Bone marrow (tissue), 2 donors: ENCODE results near the gene MXI1.
"Not testable (repeated sequence)": the region's sequence is repeated elsewhere in the genome, so short reads cannot be mapped to it uniquely, and the experiment has no call there.

Experiments
- DNase-seq, 2 donors: peaks; one replicate each; lab custom pipeline; 2025; lab: John Stamatoyannopoulos, UW

The MXI1 gene

GRCh38 chr10:110239892-110240291 is 32.5 kb downstream of the MXI1 start:
- DNase-seq: no peak

- peak in 1 of 2 donors; percentile 56 for DNase-seq
Observed at GRCh38 chr10:110241407-110241806, 34.0 kb downstream of the MXI1 start.

DNA sequence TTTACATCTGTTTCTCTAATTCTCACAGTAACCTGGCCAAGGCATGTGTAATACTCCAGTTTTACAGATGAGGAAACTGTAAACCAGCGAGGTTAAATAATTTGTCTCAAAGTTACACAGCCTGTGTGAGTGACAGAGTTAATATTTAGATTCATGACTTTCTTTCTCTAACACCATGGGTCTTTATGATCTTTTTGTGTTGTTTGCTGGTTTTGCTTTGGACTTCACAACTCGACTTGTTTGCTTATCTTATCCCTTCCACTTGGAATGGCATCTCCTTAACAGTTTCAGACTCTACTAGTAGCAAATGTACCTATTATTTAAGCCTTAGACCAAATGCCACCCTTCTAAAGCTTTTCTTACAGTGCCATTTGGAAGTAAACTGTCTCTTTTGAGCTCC is 34.4 kb downstream of the MXI1 start:
- DNase-seq: no peak

DNA sequence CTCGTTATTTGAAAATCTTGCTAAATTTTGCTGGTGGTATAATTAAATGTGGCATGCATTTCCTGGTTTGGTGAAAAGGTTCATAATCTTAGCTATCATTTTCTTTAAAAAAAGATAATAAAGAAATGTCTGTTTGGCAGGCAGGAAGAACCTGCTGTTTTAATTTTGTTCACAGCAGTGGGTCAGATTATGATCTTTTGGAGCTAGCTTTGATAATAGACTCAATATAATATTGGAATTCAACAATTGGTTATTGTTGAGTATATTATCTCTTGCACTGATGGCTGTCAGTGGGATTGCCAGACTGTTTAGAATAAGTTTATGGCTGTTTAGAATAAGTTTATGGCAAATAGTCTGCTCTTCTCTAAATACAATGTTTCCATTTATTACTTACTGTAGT is 35.1 kb downstream of the MXI1 start:
- no peak for DNase-seq

- DNase-seq: no peak
Observed at GRCh38 chr10:110244550-110244949, 37.1 kb downstream of the MXI1 start.

- not testable (repeated sequence) for DNase-seq
Observed at GRCh38 chr10:110247833-110248232, 40.4 kb downstream of the MXI1 start.

DNA sequence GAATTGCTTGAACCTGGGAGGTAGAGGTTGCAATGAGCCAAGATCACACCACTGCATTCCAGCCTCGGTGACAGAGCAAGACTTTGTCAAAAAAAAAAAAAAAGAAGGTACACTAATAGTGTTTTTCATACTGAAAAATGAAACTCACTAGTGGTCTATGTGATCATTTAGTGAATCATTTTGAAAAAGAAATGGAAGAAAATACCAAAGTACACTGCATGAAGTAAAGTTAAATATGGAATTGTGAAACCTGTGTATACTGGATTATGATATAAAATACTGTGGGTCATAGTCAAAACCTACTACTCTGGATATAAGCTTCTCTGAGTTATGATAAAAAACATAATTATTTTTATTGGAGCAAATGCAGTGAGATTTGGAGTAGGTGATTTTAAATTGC is 42.1 kb downstream of the MXI1 start:
- not testable (repeated sequence) for DNase-seq

GRCh38 chr10:110251392-110251791 is 44.0 kb downstream of the MXI1 start:
- DNase-seq: not testable (repeated sequence)

DNA sequence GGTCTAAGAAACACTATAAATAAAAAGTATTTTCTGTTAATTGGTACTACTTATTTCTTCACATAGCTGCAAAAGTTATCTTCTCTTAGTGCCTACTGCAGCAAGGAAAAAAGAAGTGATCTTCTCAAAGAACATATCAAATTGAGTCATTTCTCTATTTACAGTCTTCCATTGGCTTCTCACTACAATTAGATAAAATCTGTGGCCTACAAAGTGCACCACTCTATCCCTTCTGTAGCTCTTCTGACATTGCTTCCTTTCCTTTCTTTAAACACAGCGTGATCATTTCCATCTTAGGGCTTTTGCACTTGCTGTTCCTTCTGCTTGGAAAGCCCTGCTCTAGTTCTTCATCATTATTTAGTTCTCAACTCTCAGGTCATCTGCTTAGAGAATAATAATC is 44.7 kb downstream of the MXI1 start:
- DNase-seq: no peak

DNA sequence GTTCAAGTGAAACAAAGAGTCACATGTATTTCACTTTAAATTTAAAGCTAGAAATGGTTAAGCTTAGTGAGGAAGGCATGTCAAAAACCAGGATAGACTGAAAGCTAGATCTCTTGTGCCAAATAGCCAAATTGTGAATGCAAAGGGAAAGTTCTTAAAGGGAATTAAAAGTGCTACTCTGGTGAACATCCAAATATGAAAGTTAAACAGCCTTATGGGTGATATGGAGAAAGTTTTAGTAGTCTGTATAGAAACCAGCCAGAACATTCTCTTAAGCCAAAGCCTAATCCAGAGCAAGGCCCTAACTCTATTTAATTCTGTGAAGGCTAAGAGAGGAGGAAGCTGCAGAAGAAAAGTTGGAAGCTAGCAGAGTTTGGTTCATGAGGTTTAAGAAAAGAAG is 47.1 kb downstream of the MXI1 start:
- peak in 1 of 2 donors; percentile 29 for DNase-seq

DNA sequence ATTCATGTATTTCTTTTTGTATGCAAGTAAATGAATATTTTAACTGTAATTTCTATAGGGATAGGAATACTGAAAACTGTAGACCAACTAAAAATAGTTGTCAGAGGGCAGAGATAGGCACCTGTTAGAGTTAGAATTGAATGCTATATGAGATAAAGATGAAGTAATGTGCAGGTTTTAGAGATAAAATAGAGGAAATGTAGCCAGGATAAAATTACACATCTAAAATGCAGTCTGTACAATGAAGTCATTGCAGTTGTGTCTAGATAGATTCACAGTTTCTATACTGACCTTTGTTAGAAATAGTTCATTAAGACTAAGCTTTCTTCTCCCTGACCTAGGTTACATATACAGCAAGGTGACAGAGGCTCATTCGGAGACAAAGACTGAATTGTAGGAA is 51.1 kb downstream of the MXI1 start:
- no peak for DNase-seq

DNA sequence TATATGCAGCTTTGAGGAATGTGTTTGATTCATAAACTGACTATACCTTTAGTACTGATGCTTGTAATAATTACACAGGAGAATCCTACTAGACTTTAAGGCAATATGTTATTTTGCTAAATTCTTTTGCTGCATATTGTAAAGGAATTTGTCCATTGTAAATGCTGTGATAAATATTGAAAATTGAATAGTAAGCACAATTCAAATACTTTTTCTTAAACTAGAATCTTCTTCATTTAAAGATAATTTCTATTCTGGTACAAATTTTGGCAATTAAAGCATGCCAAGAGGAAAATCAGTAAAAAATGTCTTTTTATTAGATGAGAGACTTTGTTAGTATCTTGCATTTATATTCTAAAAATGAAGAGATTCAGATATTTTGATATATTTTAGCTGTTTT is 51.9 kb downstream of the MXI1 start:
- DNase-seq: no peak

DNA sequence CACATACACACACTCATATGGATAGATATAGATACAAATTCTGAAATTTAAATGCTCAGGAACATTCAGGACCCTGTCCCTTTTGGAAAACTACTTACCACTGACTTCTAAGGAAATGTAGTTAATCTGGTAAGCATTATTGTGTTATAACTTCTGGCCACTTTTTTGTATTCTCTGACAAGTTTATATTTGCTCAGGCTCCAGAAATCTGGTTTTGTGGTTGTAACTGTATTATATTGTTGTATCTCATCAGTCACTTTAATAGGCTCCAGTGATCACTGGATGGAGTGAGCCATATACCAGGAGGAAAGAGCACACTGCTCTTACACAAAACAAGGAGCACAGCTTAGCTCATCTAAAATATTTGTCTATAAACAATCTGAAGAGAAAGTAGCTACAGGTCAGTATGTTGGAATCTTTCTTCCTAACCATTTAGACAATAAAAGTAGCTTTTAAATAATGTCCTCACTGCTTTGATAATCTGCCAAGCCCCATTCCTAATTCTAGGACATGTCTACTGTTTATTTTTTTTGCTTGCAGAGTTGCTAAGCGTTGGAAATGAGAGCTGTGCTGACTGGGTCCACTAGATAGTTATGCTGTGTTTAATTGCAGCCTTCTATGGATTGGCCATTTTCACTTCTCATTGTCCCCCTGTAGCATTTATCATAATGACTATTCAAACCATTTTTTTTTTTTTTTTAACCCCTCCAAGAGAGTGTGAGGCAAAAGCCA is 53.5 kb downstream of the MXI1 start:
- DNase-seq: no peak

DNA sequence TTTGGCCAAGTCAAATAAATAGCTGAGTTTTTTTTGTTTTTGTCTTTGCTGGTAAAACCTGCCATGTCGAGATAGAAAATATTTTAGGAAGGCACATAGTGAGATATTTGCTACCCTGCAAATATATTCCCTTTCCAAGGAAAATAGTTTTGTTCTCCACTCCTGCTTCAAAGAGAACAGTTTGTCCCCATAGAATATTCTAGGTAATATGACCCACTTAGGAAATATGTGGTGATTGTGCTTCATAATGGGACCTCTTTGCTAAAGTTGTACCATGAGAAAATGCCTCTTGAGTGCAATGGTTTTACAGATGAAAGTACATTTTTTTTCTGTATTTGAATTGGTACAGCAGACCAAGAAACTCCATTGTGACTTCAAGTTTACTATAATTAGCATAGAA is 55.8 kb downstream of the MXI1 start:
- no peak for DNase-seq

- no peak for DNase-seq
Observed at GRCh38 chr10:110265573-110266193, 58.3 kb downstream of the MXI1 start.

DNA sequence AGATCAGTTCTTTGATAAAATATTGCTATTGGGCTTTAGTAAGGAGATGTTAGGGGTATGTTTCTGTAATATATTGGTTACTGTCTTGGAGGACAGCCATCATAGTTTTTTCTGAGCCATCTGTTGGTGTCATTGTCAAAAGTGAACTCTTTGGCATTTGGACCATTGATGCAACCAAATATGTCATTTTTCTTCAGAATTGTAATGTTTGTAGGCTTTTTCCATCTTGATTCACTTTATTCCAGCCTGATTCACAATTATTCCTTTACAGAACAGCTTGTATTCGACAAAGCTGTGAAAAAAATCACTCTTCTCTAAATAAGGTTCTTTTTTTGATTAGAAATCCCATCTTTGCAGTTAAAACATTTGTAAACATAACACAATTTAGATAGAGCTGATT is 59.9 kb downstream of the MXI1 start:
- no peak for DNase-seq

- DNase-seq: no peak
Observed at GRCh38 chr10:110268442-110268841, 61.0 kb downstream of the MXI1 start.

GRCh38 chr10:110268971-110269370 is 61.6 kb downstream of the MXI1 start:
- no peak for DNase-seq

DNA sequence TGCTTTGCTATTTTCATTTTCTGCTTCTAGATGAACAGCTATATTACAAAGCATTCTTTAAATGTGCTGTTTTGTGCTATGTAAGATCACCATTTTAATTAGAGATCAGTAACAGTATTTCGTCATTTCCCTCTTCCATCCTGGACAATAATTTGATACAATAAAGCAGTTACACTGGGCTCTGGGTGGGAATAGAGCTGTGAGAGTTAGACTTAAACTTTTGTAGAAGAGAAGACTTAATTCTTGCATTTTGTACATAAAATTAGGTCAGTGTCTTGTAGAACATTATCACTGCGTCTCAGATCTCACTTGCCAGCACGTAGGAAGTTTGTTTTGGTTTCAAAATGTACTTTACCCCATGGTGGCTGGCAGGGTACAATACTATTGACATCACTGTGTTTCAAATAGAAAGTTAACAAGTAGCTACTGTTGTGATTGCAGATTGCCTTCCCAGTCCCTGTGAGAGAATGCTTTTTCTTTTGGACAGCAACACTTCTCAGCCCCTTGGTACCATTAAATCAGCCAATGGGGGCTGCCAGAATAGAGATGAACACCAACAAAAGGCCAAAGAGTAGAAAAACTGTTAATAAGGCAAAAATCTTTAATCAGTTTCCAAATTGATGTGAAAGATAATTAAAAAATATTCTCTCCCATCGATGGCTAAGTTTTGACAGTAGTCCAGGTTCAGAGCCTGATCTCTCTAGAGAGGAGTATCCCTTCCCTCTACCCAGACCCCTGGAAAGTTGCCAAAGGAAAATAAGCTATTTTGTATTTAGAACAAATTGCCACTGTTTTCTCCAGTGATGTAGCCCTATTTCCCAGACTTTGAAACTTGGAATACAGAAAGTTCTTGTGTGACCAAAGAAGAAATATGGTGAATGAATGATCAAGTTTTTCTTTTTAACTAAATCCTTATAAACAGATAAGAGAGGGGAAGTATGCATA is 62.2 kb downstream of the MXI1 start:
- peak in 1 of 2 donors; percentile 38 for DNase-seq

- DNase-seq: not testable (repeated sequence)
Observed at GRCh38 chr10:110272995-110273394, 65.6 kb downstream of the MXI1 start.

DNA sequence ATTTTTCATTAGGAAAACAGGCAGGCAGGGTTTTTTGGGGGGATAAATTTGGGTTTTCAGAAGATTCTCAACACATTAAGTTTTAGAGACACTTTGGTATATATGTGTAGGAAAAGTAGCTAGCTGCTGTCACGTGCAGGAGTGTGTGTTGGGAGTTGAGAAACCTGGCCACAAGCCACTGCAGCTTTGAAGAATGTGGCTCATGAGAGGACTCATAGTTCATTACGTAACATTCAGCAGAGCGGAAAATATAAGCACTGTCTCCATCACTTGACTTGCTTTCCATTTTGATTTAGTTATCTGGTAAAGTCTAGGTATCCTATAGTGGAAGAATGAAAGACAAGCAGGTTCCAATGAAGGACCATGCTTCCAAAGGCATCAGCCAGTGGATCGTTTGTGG is 66.1 kb downstream of the MXI1 start:
- peak in 1 of 2 donors; percentile 50 for DNase-seq

DNA sequence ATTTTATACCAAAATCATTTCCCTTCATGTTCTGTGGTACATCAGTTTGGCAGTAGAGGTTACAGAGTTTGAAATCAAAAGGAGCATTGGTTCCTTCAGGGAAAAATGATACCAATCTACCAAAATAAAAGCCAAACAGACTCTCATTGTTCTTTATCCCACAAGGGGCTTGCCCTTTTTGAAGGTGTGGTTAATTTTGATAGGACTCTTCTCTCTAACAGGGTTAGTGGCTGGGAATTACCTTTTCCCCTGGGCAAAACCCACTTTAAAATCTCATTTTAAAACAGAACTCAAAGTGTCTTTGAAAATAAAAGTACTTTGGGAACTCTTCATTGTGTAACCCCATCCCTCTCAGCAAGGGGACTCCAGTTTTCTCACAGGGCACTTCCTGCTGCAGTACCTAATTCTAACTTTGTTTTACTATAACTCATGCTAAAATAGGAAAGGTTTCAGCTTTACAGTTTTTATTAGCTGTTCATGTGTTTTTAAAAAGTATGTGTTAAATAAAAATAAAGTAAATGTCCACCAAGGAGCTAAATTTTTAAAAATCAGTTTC is 66.7 kb downstream of the MXI1 start:
- DNase-seq: peak in 1 of 2 donors; percentile 19
